B cell (primary cell): Measurements from ENCODE around the gene RAI1. TPM values are rescaled to one million over a fixed set of nuclear protein-coding genes. Genes with fewer than 3 reads are reported as not detected.
A peak's percentile ranks its signal among the peaks of the same experiment; 100 is the strongest.

ENCODE experiments used
- ATAC-seq: fragments of 200-7000 bp; cut with Tn5 transposase; one replicate; pipeline ENCODE4 v1.10.0; 2021; ENCODE audit warnings: low read depth, mild to moderate bottlenecking, moderate number of reproducible peaks, moderate library complexity
- CTCF ChIA-PET: fragments of 350-600 bp; sonication (Branson Sonifier 250); formaldehyde crosslinking; loops from one replicate; lab custom pipeline; 2021; ENCODE audit warnings: antibody characterized with exemption, inconsistent platforms; lab: Charles Lee
- POLR2A ChIA-PET: fragments of 350-600 bp; sonication (Branson Sonifier 250); formaldehyde crosslinking; loops from one replicate; lab custom pipeline; 2021; ENCODE audit warnings: antibody characterized with exemption; lab: Charles Lee
- DNase-seq: peaks from one replicate; pipeline ENCODE4 v3.0.0; 2013
- H2AFZ ChIP-seq: 2 replicates; pipeline ENCODE4 v1.6.1; 2012; ENCODE audit warnings: mild to moderate bottlenecking, low read depth, low read length; ENCODE audit not compliant: insufficient read depth, poor library complexity, severe bottlenecking
- H3K27ac ChIP-seq, 2 donors: 1 replicate in 1 of 2; 2 replicates in 1 of 2; pipeline ENCODE4 v1.5.1; 2012 to 2013; ENCODE audit warnings: low read length in 2 of 2, mild to moderate bottlenecking in 2 of 2, moderate library complexity in 1 of 2
- H3K27me3 ChIP-seq, 4 experiments: fragments of 200-600 bp in 1 of 4; sonication (generic) in 1 of 4; replicated peaks in 1 of 4; 1 replicate in 2 of 4; 2 replicates in 2 of 4; pipeline versions ENCODE4 v1.6.1 to v1.7.0; 2013 to 2016; ENCODE audit warnings: low read length in 3 of 4, mild to moderate bottlenecking in 2 of 4, mixed read lengths in 1 of 4, moderate library complexity in 1 of 4; ENCODE audit not compliant: insufficient read depth in 4 of 4, control insufficient read depth in 3 of 4; ENCODE audit errors: control extremely low read depth in 1 of 4
- H3K36me3 ChIP-seq, 2 experiments: replicated peaks in 1 of 2; 1 replicate in 1 of 2; 2 replicates in 1 of 2; pipeline versions ENCODE4 v1.6.1 to v1.7.1; 2013; ENCODE audit warnings: low read length in 1 of 2; ENCODE audit not compliant: insufficient read depth in 2 of 2, control insufficient read depth in 1 of 2; ENCODE audit errors: control extremely low read depth in 1 of 2, extremely low read depth in 1 of 2
- H3K4me1 ChIP-seq, 2 donors: fragments of 200-600 bp in 1 of 2; sonication (generic) in 1 of 2; 1 replicate in 1 of 2; 2 replicates in 1 of 2; pipeline versions ENCODE4 v1.5.1 to v1.6.1; 2013 to 2017; ENCODE audit warnings: low read length in 2 of 2; ENCODE audit not compliant: control insufficient read depth in 2 of 2, insufficient read depth in 2 of 2
- H3K4me2 ChIP-seq: replicated peaks from 2 replicates; pipeline ENCODE3; 2012; ENCODE audit warnings: mild to moderate bottlenecking, low read depth, low read length; ENCODE audit not compliant: poor library complexity, severe bottlenecking
- H3K4me3 ChIP-seq, 5 experiments: fragments of 200-600 bp in 1 of 5; sonication (generic) in 1 of 5; 1 replicate in 3 of 5; 2 replicates in 2 of 5; pipeline versions ENCODE4 v1.5.1 to v1.7.0; 2011 to 2016; ENCODE audit warnings: low read length in 4 of 5, mild to moderate bottlenecking in 4 of 5, low read depth in 2 of 5, control low read depth in 1 of 5, moderate library complexity in 1 of 5; ENCODE audit not compliant: insufficient read depth in 1 of 5; ENCODE audit errors: control extremely low read depth in 1 of 5, extremely low read depth in 1 of 5
- H3K79me2 ChIP-seq: fragments of 200-600 bp; sonication (generic); one replicate; pipeline ENCODE4 v1.6.0; 2016; ENCODE audit warnings: low read length; ENCODE audit not compliant: control insufficient read depth, insufficient read depth
- H3K9ac ChIP-seq: fragments of 200-600 bp; sonication (generic); 2 replicates; pipeline ENCODE4 v1.6.1; 2017; ENCODE audit warnings: mild to moderate bottlenecking, low read length, moderate library complexity
- H3K9me3 ChIP-seq, 3 donors: one replicate each; pipeline versions ENCODE4 v1.6.1 to v1.7.1; 2013; ENCODE audit warnings: low read length in 2 of 3; ENCODE audit not compliant: control insufficient read depth in 2 of 3, insufficient read depth in 1 of 3; ENCODE audit errors: control extremely low read depth in 1 of 3
- H4K20me1 ChIP-seq: 2 replicates; pipeline ENCODE4 v1.6.0; 2012; ENCODE audit warnings: mild to moderate bottlenecking, low read length; ENCODE audit not compliant: insufficient read depth, control insufficient read depth, poor library complexity, severe bottlenecking
- H3K27ac Mint-ChIP-seq: one replicate; pipeline ENCODE4 v1.8.0; 2021; ENCODE audit warnings: mixed read lengths
- H3K27me3 Mint-ChIP-seq: one replicate; pipeline ENCODE4 v1.8.0; 2021; ENCODE audit warnings: mixed read lengths
- H3K4me1 Mint-ChIP-seq: one replicate; pipeline ENCODE4 v1.8.0; 2021; ENCODE audit warnings: mixed read lengths
- H3K4me3 Mint-ChIP-seq: one replicate; pipeline ENCODE4 v1.8.0; 2021; ENCODE audit warnings: mixed read lengths
- H3K9me3 Mint-ChIP-seq: one replicate; pipeline ENCODE4 v1.8.0; 2022; ENCODE audit warnings: mixed read lengths; ENCODE audit not compliant: insufficient read depth
- EZH2 ChIP-seq: IDR thresholded peaks from 2 replicates; pipeline ENCODE4 v1.6.1; 2012; ENCODE audit warnings: borderline replicate concordance, low read depth, mild to moderate bottlenecking, moderate library complexity, low read length; ENCODE audit not compliant: insufficient read depth, poor library complexity, severe bottlenecking
- WGBS: methylation state at CpG from one replicate; pipeline ENCODE4 v1.1.5; 2013; ENCODE audit warnings: missing lambda C conversion rate; ENCODE audit not compliant: insufficient coverage; 5-methylcytosine and 5-hydroxymethylcytosine counted together
- intact Hi-C: fragments of 100-400 bp; cut with micrococcal nuclease; formaldehyde crosslinking; loops from one replicate; pipeline ENCODE4 v1.10.0; 2022
- polyA plus RNA-seq: library from polyadenylated mRNA; depleted of rRNA; stranded (reverse); fragments of >200 nt; gene quantifications from 2 replicates; pipeline ENCODE4 v1.2.3, GENCODE V29; 2012
- total RNA-seq, 2 donors: library from RNA; stranded (reverse); fragments of 120-200 nt in 1 of 2; gene quantifications; 1 replicate in 1 of 2; 2 replicates in 1 of 2; pipeline versions ENCODE4 v1.2.3 to v1.2.4, GENCODE V29; 2013 to 2022
- TF ChIP-seq, protein P1 (sequence below): fragments of 200-600 bp; IDR thresholded peaks from one replicate; pipeline ENCODE4 v1.8.0; 2022; ENCODE audit warnings: antibody characterized with exemption, mild to moderate bottlenecking

Gene RAI1
- total and polyA plus RNA-seq, 2 donors (not counting 1 experiment from before 2014, with no cell fraction given), result 4.7 to 34.0 TPM

DNA sequence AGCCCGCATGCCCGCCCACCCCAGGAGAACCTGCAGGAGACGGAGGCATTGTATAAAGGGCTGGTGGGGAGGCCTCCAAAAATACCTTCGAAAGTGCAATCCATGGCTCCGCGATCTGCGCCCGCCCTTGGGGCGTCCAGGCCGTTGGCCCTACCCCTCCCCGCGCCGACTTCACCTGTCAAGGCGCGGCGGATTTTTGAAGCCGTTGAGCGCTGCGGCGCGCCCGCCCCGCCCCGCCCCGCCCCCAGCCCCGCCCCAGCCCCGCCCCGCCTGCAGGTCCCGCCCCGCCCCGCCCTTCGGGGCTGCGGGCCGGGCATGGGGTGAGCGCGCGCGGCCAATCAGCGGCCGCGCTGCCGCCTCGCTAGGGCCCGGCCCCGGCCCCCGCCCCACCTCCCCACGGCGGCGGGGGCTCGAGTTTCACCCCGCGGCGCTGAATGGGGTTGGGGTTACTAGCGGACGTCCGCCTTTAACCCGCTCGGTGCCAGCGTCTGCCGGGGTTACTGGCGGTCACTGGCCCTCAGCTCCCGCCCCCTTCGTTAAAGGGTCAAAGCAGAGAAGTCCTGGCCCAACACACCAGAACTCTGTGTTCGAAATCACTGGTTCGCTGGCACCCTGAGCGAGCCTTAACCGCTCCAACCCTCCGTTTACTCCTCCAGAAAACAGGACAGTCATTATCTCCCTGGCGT is 142.3 kb downstream of the RAI1 start:
- H3K36me3 ChIP-seq, result peaks cover 0 to 20% of the 10 kb centered on the region in 2 experiments
- peak overlapping the region; percentile 16 to 56 for H3K27ac ChIP-seq
- H3K4me3 Mint-ChIP-seq, result peak overlapping the region; percentile 86
- H3K9me3 ChIP-seq, result no peaks in the 10 kb centered on the region
- TF ChIP-seq, protein P1, sequence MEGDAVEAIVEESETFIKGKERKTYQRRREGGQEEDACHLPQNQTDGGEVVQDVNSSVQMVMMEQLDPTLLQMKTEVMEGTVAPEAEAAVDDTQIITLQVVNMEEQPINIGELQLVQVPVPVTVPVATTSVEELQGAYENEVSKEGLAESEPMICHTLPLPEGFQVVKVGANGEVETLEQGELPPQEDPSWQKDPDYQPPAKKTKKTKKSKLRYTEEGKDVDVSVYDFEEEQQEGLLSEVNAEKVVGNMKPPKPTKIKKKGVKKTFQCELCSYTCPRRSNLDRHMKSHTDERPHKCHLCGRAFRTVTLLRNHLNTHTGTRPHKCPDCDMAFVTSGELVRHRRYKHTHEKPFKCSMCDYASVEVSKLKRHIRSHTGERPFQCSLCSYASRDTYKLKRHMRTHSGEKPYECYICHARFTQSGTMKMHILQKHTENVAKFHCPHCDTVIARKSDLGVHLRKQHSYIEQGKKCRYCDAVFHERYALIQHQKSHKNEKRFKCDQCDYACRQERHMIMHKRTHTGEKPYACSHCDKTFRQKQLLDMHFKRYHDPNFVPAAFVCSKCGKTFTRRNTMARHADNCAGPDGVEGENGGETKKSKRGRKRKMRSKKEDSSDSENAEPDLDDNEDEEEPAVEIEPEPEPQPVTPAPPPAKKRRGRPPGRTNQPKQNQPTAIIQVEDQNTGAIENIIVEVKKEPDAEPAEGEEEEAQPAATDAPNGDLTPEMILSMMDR, result no peak
- no peak for TF ChIP-seq EZH2
- H3K9me3 Mint-ChIP-seq, result no peaks in the 10 kb centered on the region
- POLR2A ChIA-PET, result interaction anchor here (1.0 kb wide), 1 partner anchor 13 kb away, joined by 3 read pairs; the partner anchor contains the start of gene SREBF1
- under 1% methylated on average over 64 of the region's 69 CpGs for WGBS
- no peaks in the 10 kb centered on the region for H3K27me3 Mint-ChIP-seq
- H4K20me1 ChIP-seq, result peaks cover 87% of the 10 kb centered on the region
- ATAC-seq (peak; percentile 93), DNase-seq (peak; percentile 86)
- H3K4me1 ChIP-seq, result peaks cover 28 to 41% of the 10 kb centered on the region in 2 donors
- peak overlapping the region; percentile 35 to 82 (median 56) for H3K4me3 ChIP-seq
- intact Hi-C loops, result loop anchor here (1.0 kb wide), 4 partner anchors 13 to 149 kb away; partner anchors contain the start of genes DRC3, SREBF1 and TOM1L2
- H3K27me3 ChIP-seq, result no peaks in the 10 kb centered on the region
- H3K4me1 Mint-ChIP-seq, result peaks cover 52% of the 10 kb centered on the region
- CTCF ChIA-PET, result interaction anchor here (3.1 kb wide), 1 partner anchor 12 kb away, joined by 13 read pairs; no protein-coding TSS in a partner anchor
- peak overlapping the region; percentile 96 for H3K4me2 ChIP-seq
- H3K9ac ChIP-seq, result peak overlapping the region; percentile 70
- peak overlapping the region; percentile 67 for H3K27ac Mint-ChIP-seq
- peak overlapping the region; percentile 30 for H2AFZ ChIP-seq
- H3K79me2 ChIP-seq, result peaks cover 47% of the 10 kb centered on the region
